HCT116 (cell line): ENCODE results near the gene TOP2B. TPM values are rescaled to one million over a fixed set of nuclear protein-coding genes. Genes with fewer than 3 reads are reported as not detected.

Experiments
- ATAC-seq: fragments of 200-7000 bp; cut with Tn5 transposase; 2 replicates; pipeline ENCODE4 v1.9.1; 2020; ENCODE audit warnings: mild to moderate bottlenecking, moderate library complexity
- BruUV-seq: library from RNA; stranded (reverse); fragments of 400-500 nt; replicated peaks from 2 replicates; lab custom pipeline; 2021; lab: Mats Ljungman, UMichigan
- CTCF ChIA-PET: fragments of 300-600 bp; sonication (Branson Sonifier 250); formaldehyde crosslinking; loops from one replicate; lab custom pipeline; 2021; ENCODE audit warnings: antibody characterized with exemption; lab: Charles Lee
- POLR2A ChIA-PET: fragments of 300-600, 350-600 bp; sonication (Branson Sonifier 250); formaldehyde crosslinking; loops from one replicate; lab custom pipeline; 2021; ENCODE audit warnings: antibody characterized with exemption; lab: Charles Lee
- RAD21 ChIA-PET, 2 experiments: fragments of 300-600 bp; sonication (Branson Sonifier 250); formaldehyde crosslinking; loops; one replicate each; lab custom pipeline; 2023; ENCODE audit warnings: low total read pairs in 2 of 2; ENCODE audit not compliant: uncharacterized antibody in 2 of 2, unreplicated experiment in 2 of 2, low non-redundant PET in 1 of 2; lab: Charles Lee
- DNase-seq: peaks from one replicate; pipeline ENCODE4 v3.0.0-alpha.2; 2010; ENCODE audit warnings: low read depth, low spot score
- H2AFZ ChIP-seq: fragments of 200-600 bp; shearing (Covaris generic), sonication (generic); 2 replicates; pipeline ENCODE4 v1.6.1; 2017; ENCODE audit warnings: low read depth, mixed run types, mixed read lengths, antibody characterized with exemption, low read length; ENCODE audit not compliant: poor library complexity, severe bottlenecking
- H3K27ac ChIP-seq: 2 replicates; pipeline ENCODE4 v1.5.1; 2012; ENCODE audit warnings: low read depth, low read length
- H3K27me3 ChIP-seq: fragments of 200-600 bp; sonication (generic); 2 replicates; pipeline ENCODE4 v1.6.1; 2016; ENCODE audit warnings: mixed run types, low read length, mixed read lengths; ENCODE audit not compliant: insufficient read depth
- H3K36me3 ChIP-seq, 2 experiments: fragments of 200-500 bp in 1 of 2; fragments of 200-600 bp in 1 of 2; sonication (Bioruptor generic) in 1 of 2; sonication (generic) in 1 of 2; 2 replicates each; pipeline versions ENCODE4 v1.5.1 to v1.6.1; 2014 to 2016; ENCODE audit warnings: low read length in 2 of 2, inconsistent platforms in 1 of 2, mixed read lengths in 1 of 2, mixed run types in 1 of 2; ENCODE audit not compliant: insufficient read depth in 2 of 2, control insufficient read depth in 1 of 2
- H3K4me1 ChIP-seq, 2 experiments: fragments of 200-600 bp in 1 of 2; sonication (generic) in 1 of 2; 2 replicates each; pipeline versions ENCODE4 v1.5.1 to v1.6.1; 2012 to 2017; ENCODE audit warnings: low read length in 2 of 2, inconsistent platforms in 1 of 2, mild to moderate bottlenecking in 1 of 2, mixed read lengths in 1 of 2, mixed run types in 1 of 2, moderate library complexity in 1 of 2; ENCODE audit not compliant: insufficient read depth in 2 of 2, control insufficient read depth in 1 of 2
- H3K4me2 ChIP-seq: fragments of 200-600 bp; sonication (generic); 2 replicates; pipeline ENCODE4 v1.6.1; 2017; ENCODE audit warnings: mixed run types, low read length, mixed read lengths
- H3K4me3 ChIP-seq, 2 experiments: fragments of 200-600 bp in 1 of 2; sonication (generic) in 1 of 2; replicated peaks in 1 of 2; 2 replicates each; pipeline ENCODE4 v1.5.1; 2011 to 2016; ENCODE audit warnings: low read length in 2 of 2, control low read depth in 1 of 2, low read depth in 1 of 2, mild to moderate bottlenecking in 1 of 2, mixed read lengths in 1 of 2, mixed run types in 1 of 2
- H3K79me2 ChIP-seq: fragments of 200-600 bp; sonication (generic); 2 replicates; pipeline ENCODE4 v1.6.1; 2017; ENCODE audit warnings: mild to moderate bottlenecking, mixed run types, low read length, moderate library complexity, mixed read lengths; ENCODE audit not compliant: insufficient read depth
- H3K9ac ChIP-seq: fragments of 200-600 bp; sonication (generic); 2 replicates; pipeline ENCODE4 v1.6.1; 2016; ENCODE audit warnings: low read length, mixed read lengths
- H3K9me2 ChIP-seq: fragments of 200-600 bp; sonication (generic), shearing (Covaris generic); 2 replicates; pipeline ENCODE4 v1.6.1; 2017; ENCODE audit warnings: mixed run types, mild to moderate bottlenecking, moderate library complexity; ENCODE audit not compliant: insufficient read depth
- H3K9me3 ChIP-seq, 2 experiments: fragments of 200-500 bp in 1 of 2; fragments of 200-600 bp in 1 of 2; sonication (Bioruptor generic) in 1 of 2; sonication (generic) in 1 of 2; 2 replicates each; pipeline ENCODE4 v1.6.1; 2014 to 2017; ENCODE audit warnings: low read length in 2 of 2, mixed read lengths in 2 of 2, inconsistent platforms in 1 of 2, low read depth in 1 of 2, mild to moderate bottlenecking in 1 of 2, mixed run types in 1 of 2, moderate library complexity in 1 of 2; ENCODE audit not compliant: control insufficient read depth in 1 of 2, insufficient read depth in 1 of 2
- H4K20me1 ChIP-seq: fragments of 200-600 bp; sonication (generic), shearing (Covaris generic); 2 replicates; pipeline ENCODE4 v1.6.1; 2017; ENCODE audit warnings: mixed run types, mild to moderate bottlenecking, moderate library complexity; ENCODE audit not compliant: insufficient read depth
- EZH2 ChIP-seq: fragments of 200-600 bp; sonication (generic); IDR thresholded peaks from 2 replicates; pipeline ENCODE4 v1.6.1; 2017; ENCODE audit warnings: antibody characterized with exemption, mixed run types
- EZH2phosphoT487 ChIP-seq: fragments of 200-600 bp; IDR thresholded peaks from 2 replicates; pipeline ENCODE4 v1.6.1; 2018; ENCODE audit warnings: antibody characterized with exemption, borderline replicate concordance
- JUND ChIP-seq: IDR thresholded peaks from 2 replicates; pipeline ENCODE4 v1.6.1; 2012
- POLR2A ChIP-seq: IDR thresholded peaks from 2 replicates; pipeline ENCODE4 v1.7.0; 2011; ENCODE audit warnings: borderline replicate concordance; ENCODE audit not compliant: insufficient read depth, insufficient read length; ENCODE audit errors: extremely low read depth
- POLR2AphosphoS5 ChIP-seq: IDR thresholded peaks from 2 replicates; pipeline ENCODE4 v1.6.1; 2011; ENCODE audit warnings: mild to moderate bottlenecking, low read depth, low read length, moderate library complexity
- SP1 ChIP-seq: IDR thresholded peaks from 2 replicates; pipeline ENCODE4 v1.6.1; 2012; ENCODE audit warnings: low read depth
- SRF ChIP-seq: IDR thresholded peaks from 2 replicates; pipeline ENCODE4 v1.6.1; 2012; ENCODE audit warnings: low read depth
- TCF7L2 ChIP-seq: IDR thresholded peaks from 2 replicates; pipeline ENCODE4 v1.7.0; 2011; ENCODE audit warnings: borderline replicate concordance, inconsistent platforms; ENCODE audit not compliant: insufficient read depth, insufficient read length; ENCODE audit errors: extremely low read depth
- YY1 ChIP-seq: IDR thresholded peaks from 2 replicates; pipeline ENCODE4 v1.6.1; 2011; ENCODE audit warnings: low read length, low read depth, moderate library complexity, mild to moderate bottlenecking; ENCODE audit not compliant: insufficient replicate concordance; ENCODE audit errors: extremely low read depth
- ZFX ChIP-seq: fragments of 450-650 bp; IDR thresholded peaks from 2 replicates; pipeline ENCODE4 v1.6.1; 2017
- ZNF274 ChIP-seq: fragments of 200-500 bp; sonication (Bioruptor generic); IDR thresholded peaks from 2 replicates; pipeline ENCODE4 v1.6.1; 2014; ENCODE audit warnings: mild to moderate bottlenecking, low read depth, low read length, inconsistent platforms
- intact Hi-C: fragments of 100-400 bp; cut with micrococcal nuclease; formaldehyde crosslinking; loops from 2 replicates; pipeline ENCODE4 v1.10.0; 2022
- total RNA-seq: library from RNA; stranded (reverse); gene quantifications from one replicate; pipeline ENCODE4 v1.2.1, GENCODE V29; 2021; ENCODE audit not compliant: unreplicated experiment
- TF ChIP-seq, protein P1 (sequence below): IDR thresholded peaks from 2 replicates; pipeline ENCODE4 v1.6.1; 2012; ENCODE audit warnings: low read depth
- TF ChIP-seq, protein P2 (sequence below): IDR thresholded peaks from 2 replicates; pipeline ENCODE4 v1.6.1; 2012
- TF ChIP-seq, protein P3 (sequence below): IDR thresholded peaks from 2 replicates; pipeline ENCODE4 v1.6.1; 2012
- TF ChIP-seq, protein P4 (sequence below): IDR thresholded peaks from 2 replicates; pipeline ENCODE4 v1.6.1; 2011; ENCODE audit warnings: mild to moderate bottlenecking, low read length, moderate library complexity; ENCODE audit not compliant: insufficient replicate concordance; ENCODE audit errors: extremely low read depth

TOP2B gene
- total RNA-seq, 1 experiment from 2014 or later: 101 TPM

- DNase-seq: no peak
- Histone ChIP-seq H3K4me2 (peak overlapping the region; percentile 96), H3K27ac (peak overlapping the region; percentile 92; the same call in 1 of the 2 replicates), H3K4me3 (peak overlapping the region; percentile 57 to 75), H3K79me2 (peaks cover 60% of the 10 kb centered on the region), H3K9me2 (no peaks in the 10 kb centered on the region), H3K36me3 (no peaks in the 10 kb centered on the region), H4K20me1 (no peaks in the 10 kb centered on the region), H3K9ac (peak overlapping the region; percentile 81), H3K27me3 (no peaks in the 10 kb centered on the region), H3K4me1 (peaks cover 8 to 17% of the 10 kb centered on the region in 2 experiments; a peak in 3 of 4 replicates), H2AFZ (no peak overlapping the region), H3K9me3 (no peaks in the 10 kb centered on the region)
- ATAC-seq: no peak
- TF ChIP-seq SRF: no peak
- TF ChIP-seq TCF7L2: no peak
- TF ChIP-seq POLR2AphosphoS5: no peak
- no peak for TF ChIP-seq SP1
- TF ChIP-seq, protein P1, sequence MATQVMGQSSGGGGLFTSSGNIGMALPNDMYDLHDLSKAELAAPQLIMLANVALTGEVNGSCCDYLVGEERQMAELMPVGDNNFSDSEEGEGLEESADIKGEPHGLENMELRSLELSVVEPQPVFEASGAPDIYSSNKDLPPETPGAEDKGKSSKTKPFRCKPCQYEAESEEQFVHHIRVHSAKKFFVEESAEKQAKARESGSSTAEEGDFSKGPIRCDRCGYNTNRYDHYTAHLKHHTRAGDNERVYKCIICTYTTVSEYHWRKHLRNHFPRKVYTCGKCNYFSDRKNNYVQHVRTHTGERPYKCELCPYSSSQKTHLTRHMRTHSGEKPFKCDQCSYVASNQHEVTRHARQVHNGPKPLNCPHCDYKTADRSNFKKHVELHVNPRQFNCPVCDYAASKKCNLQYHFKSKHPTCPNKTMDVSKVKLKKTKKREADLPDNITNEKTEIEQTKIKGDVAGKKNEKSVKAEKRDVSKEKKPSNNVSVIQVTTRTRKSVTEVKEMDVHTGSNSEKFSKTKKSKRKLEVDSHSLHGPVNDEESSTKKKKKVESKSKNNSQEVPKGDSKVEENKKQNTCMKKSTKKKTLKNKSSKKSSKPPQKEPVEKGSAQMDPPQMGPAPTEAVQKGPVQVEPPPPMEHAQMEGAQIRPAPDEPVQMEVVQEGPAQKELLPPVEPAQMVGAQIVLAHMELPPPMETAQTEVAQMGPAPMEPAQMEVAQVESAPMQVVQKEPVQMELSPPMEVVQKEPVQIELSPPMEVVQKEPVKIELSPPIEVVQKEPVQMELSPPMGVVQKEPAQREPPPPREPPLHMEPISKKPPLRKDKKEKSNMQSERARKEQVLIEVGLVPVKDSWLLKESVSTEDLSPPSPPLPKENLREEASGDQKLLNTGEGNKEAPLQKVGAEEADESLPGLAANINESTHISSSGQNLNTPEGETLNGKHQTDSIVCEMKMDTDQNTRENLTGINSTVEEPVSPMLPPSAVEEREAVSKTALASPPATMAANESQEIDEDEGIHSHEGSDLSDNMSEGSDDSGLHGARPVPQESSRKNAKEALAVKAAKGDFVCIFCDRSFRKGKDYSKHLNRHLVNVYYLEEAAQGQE: no peak
- TF ChIP-seq POLR2A: no peak
- TF ChIP-seq, protein P2, sequence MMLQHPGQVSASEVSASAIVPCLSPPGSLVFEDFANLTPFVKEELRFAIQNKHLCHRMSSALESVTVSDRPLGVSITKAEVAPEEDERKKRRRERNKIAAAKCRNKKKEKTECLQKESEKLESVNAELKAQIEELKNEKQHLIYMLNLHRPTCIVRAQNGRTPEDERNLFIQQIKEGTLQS: no peak
- TF ChIP-seq, protein P3, sequence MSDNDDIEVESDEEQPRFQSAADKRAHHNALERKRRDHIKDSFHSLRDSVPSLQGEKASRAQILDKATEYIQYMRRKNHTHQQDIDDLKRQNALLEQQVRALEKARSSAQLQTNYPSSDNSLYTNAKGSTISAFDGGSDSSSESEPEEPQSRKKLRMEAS: no peak
- no peak for TF ChIP-seq YY1
- TF ChIP-seq, protein P4, sequence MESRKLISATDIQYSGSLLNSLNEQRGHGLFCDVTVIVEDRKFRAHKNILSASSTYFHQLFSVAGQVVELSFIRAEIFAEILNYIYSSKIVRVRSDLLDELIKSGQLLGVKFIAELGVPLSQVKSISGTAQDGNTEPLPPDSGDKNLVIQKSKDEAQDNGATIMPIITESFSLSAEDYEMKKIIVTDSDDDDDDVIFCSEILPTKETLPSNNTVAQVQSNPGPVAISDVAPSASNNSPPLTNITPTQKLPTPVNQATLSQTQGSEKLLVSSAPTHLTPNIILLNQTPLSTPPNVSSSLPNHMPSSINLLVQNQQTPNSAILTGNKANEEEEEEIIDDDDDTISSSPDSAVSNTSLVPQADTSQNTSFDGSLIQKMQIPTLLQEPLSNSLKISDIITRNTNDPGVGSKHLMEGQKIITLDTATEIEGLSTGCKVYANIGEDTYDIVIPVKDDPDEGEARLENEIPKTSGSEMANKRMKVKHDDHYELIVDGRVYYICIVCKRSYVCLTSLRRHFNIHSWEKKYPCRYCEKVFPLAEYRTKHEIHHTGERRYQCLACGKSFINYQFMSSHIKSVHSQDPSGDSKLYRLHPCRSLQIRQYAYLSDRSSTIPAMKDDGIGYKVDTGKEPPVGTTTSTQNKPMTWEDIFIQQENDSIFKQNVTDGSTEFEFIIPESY: no peak
- TF ChIP-seq ZFX: no peak
- no peak for TF ChIP-seq EZH2
- no peak for TF ChIP-seq EZH2phosphoT487
- no peak for TF ChIP-seq ZNF274
- TF ChIP-seq JUND: no peak
- CTCF ChIA-PET: no interaction called here
- POLR2A ChIA-PET: no interaction called here
- BruUV-seq: no TSS peak
- intact Hi-C loops: no loop called here
- RAD21 ChIA-PET: no interaction called here
These were observed 1.9 kb downstream of the TOP2B start for GRCh38 chr3:25662736-25663320.
